GM23338 (cell line): ENCODE results near the gene MESP1. TPM values are rescaled to one million over a fixed set of nuclear protein-coding genes. Genes with fewer than 3 reads are reported as not detected.

Source experiments
- ATAC-seq: fragments of 200-7000 bp; cut with Tn5 transposase; 3 replicates; pipeline ENCODE4 v1.9.1; 2020
- DNase-seq: peaks from one replicate; pipeline ENCODE4 v3.0.0-alpha.2; 2015; ENCODE audit warnings: low spot score
- H2AFZ ChIP-seq: fragments of 200-600 bp; sonication (generic); 2 replicates; pipeline ENCODE4 v1.8.0; 2016; ENCODE audit warnings: antibody characterized with exemption, mild to moderate bottlenecking, moderate library complexity
- H3F3A ChIP-seq: fragments of 200-600 bp; sonication (generic); replicated peaks from 2 replicates; pipeline ENCODE4 v1.8.0; 2017; ENCODE audit warnings: antibody characterized with exemption, mixed run types, low read depth
- H3K27ac ChIP-seq: fragments of 200-600 bp; sonication (generic); 2 replicates; pipeline ENCODE4 v1.6.1; 2016; ENCODE audit warnings: low read depth
- H3K27me3 ChIP-seq: fragments of 200-600 bp; sonication (generic); 2 replicates; pipeline ENCODE4 v1.8.0; 2016; ENCODE audit warnings: mild to moderate bottlenecking, mixed run types, moderate library complexity; ENCODE audit not compliant: insufficient read depth
- H3K36me3 ChIP-seq: fragments of 200-600 bp; sonication (generic); 2 replicates; pipeline ENCODE4 v1.8.0; 2016; ENCODE audit warnings: mild to moderate bottlenecking; ENCODE audit not compliant: insufficient read depth
- H3K4me1 ChIP-seq: fragments of 200-600 bp; sonication (generic); 2 replicates; pipeline ENCODE4 v1.8.0; 2016; ENCODE audit warnings: mild to moderate bottlenecking, moderate library complexity; ENCODE audit not compliant: insufficient read depth
- H3K4me2 ChIP-seq: fragments of 200-600 bp; sonication (generic); 2 replicates; pipeline ENCODE4 v1.7.1; 2017; ENCODE audit warnings: mixed run types
- H3K4me3 ChIP-seq: fragments of 200-600 bp; sonication (generic); 2 replicates; pipeline ENCODE4 v1.6.1; 2016; ENCODE audit warnings: mixed run types
- H3K79me2 ChIP-seq: fragments of 200-600 bp; sonication (generic); replicated peaks from 2 replicates; pipeline ENCODE4 v1.8.0; 2017; ENCODE audit warnings: mild to moderate bottlenecking; ENCODE audit not compliant: insufficient read depth
- H3K9me2 ChIP-seq: fragments of 200-600 bp; sonication (generic); 2 replicates; pipeline ENCODE4 v1.8.0; 2017; ENCODE audit not compliant: insufficient read depth
- H4K20me1 ChIP-seq: fragments of 200-600 bp; sonication (generic); replicated peaks from 2 replicates; pipeline ENCODE4 v1.8.0; 2017; ENCODE audit warnings: mild to moderate bottlenecking; ENCODE audit not compliant: insufficient read depth
- H3K27ac Mint-ChIP-seq: 2 replicates; pipeline ENCODE4 v1.8.0; 2020; ENCODE audit warnings: inconsistent platforms, mild to moderate bottlenecking, moderate library complexity, mixed read lengths
- H3K27me3 Mint-ChIP-seq: 3 replicates; pipeline ENCODE4 v1.8.0; 2022; ENCODE audit warnings: low read depth, mild to moderate bottlenecking, moderate library complexity, mixed read lengths, inconsistent platforms; ENCODE audit not compliant: insufficient read depth, poor library complexity
- H3K36me3 Mint-ChIP-seq: 3 replicates; pipeline ENCODE4 v1.8.0; 2021; ENCODE audit warnings: low read depth, mild to moderate bottlenecking, inconsistent platforms, moderate library complexity, mixed read lengths
- H3K4me1 Mint-ChIP-seq: 3 replicates; pipeline ENCODE4 v1.8.0; 2020; ENCODE audit warnings: mild to moderate bottlenecking, inconsistent platforms, mixed read lengths
- H3K4me3 Mint-ChIP-seq: 3 replicates; pipeline ENCODE4 v1.8.0; 2021; ENCODE audit warnings: moderate library complexity, mild to moderate bottlenecking, inconsistent platforms, mixed read lengths
- H3K9me3 Mint-ChIP-seq: 3 replicates; pipeline ENCODE4 v1.8.0; 2020; ENCODE audit warnings: moderate library complexity, mild to moderate bottlenecking, inconsistent platforms, mixed read lengths
- CREB1 ChIP-seq: fragments of 250-450 bp; sonication (Bioruptor Pico); IDR thresholded peaks from 2 replicates; pipeline ENCODE4 v1.5.0; 2020; ENCODE audit warnings: low read depth, mild to moderate bottlenecking, moderate library complexity
- EZH2 ChIP-seq: fragments of 200-600 bp; sonication (generic); IDR thresholded peaks from one replicate; pipeline ENCODE4 v1.8.0; 2017; ENCODE audit warnings: antibody characterized with exemption, mild to moderate bottlenecking, low read depth; ENCODE audit not compliant: unreplicated experiment
- EZH2phosphoT487 ChIP-seq: fragments of 200-600 bp; sonication (generic); IDR thresholded peaks from one replicate; pipeline ENCODE4 v1.8.1; 2018; ENCODE audit warnings: antibody characterized with exemption; ENCODE audit not compliant: unreplicated experiment
- JUNB ChIP-seq: IDR thresholded peaks from one replicate; pipeline ENCODE4 v1.6.1; 2016; ENCODE audit warnings: antibody characterized with exemption; ENCODE audit not compliant: unreplicated experiment
- NANOG ChIP-seq: IDR thresholded peaks from 2 replicates; pipeline ENCODE4 v1.6.1; 2016; ENCODE audit warnings: antibody characterized with exemption, borderline replicate concordance
- POLR2AphosphoS5 ChIP-seq: IDR thresholded peaks from 2 replicates; pipeline ENCODE4 v1.6.1; 2016; ENCODE audit warnings: antibody characterized with exemption, low read depth
- STAT1 ChIP-seq: IDR thresholded peaks from one replicate; pipeline ENCODE4 v1.6.1; 2016; ENCODE audit warnings: antibody characterized with exemption; ENCODE audit not compliant: unreplicated experiment
- ZNF114 ChIP-seq: fragments of 250-450 bp; sonication (Bioruptor Pico); IDR thresholded peaks from 2 replicates; pipeline ENCODE4 v1.5.0; 2020; ENCODE audit warnings: mild to moderate bottlenecking, moderate library complexity
- ZNF331 ChIP-seq: fragments of 250-450 bp; sonication (Bioruptor Pico); IDR thresholded peaks from 2 replicates; pipeline ENCODE4 v1.5.0; 2020; ENCODE audit warnings: low read depth, mild to moderate bottlenecking, moderate library complexity
- polyA plus RNA-seq: library from polyadenylated mRNA; unstranded; fragments of >200 nt; fragmentation: Nextera tagmentation; extraction: Ambion mirVana; gene quantifications from 2 replicates; pipeline ENCODE4 v1.2.1, GENCODE V29; 2016
- total RNA-seq: library from RNA; depleted of rRNA; stranded (reverse); fragments of >200 nt; shearing (Covaris generic); gene quantifications from 2 replicates; pipeline ENCODE4 v1.2.3, GENCODE V29; 2014
- TF ChIP-seq, protein P1 (sequence below): IDR thresholded peaks from 2 replicates; pipeline ENCODE4 v1.6.1; 2016; ENCODE audit warnings: antibody characterized with exemption
- TF ChIP-seq, protein P2 (sequence below), 2 experiments: fragments of 200-600 bp in 1 of 2; sonication (generic) in 1 of 2; conservative IDR thresholded peaks; 2 replicates each; pipeline versions ENCODE4 v1.5.1 to v1.6.1; 2016 to 2017; ENCODE audit warnings: antibody characterized with exemption in 2 of 2, low read depth in 2 of 2, mild to moderate bottlenecking in 2 of 2, moderate library complexity in 1 of 2
- TF ChIP-seq, protein P3 (sequence below): fragments of 250-450 bp; sonication (Bioruptor Pico); IDR thresholded peaks from 2 replicates; pipeline ENCODE4 v1.5.0; 2020; ENCODE audit warnings: mild to moderate bottlenecking, moderate library complexity

MESP1 gene
- total and polyA plus RNA-seq, 2 experiments from 2014 or later, result 0.21 to 0.91 TPM

DNA sequence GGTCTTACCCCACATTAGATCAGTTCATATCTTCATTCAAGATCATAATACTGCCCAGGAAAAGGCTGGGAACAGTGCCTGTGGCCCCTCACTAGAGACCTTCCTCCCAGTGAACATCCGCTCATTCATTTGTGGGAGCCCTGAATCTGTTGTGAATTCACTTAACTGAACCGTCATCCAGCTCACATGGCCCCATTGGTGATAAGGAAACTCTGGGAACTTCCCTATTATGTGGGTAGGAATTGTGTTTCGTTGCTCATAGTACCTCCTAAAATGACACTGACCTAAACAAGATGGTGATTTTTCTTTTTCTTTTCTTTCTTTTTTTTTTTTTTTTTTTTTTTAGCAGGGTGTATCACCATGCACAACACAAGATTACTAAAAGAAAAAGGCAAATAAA lies 18.3 kb upstream of the MESP1 start (continued):
- TF ChIP-seq, protein P1, sequence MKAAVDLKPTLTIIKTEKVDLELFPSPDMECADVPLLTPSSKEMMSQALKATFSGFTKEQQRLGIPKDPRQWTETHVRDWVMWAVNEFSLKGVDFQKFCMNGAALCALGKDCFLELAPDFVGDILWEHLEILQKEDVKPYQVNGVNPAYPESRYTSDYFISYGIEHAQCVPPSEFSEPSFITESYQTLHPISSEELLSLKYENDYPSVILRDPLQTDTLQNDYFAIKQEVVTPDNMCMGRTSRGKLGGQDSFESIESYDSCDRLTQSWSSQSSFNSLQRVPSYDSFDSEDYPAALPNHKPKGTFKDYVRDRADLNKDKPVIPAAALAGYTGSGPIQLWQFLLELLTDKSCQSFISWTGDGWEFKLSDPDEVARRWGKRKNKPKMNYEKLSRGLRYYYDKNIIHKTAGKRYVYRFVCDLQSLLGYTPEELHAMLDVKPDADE, result no peak
- TF ChIP-seq STAT1, result no peak
- TF ChIP-seq POLR2AphosphoS5, result no peak

DNA sequence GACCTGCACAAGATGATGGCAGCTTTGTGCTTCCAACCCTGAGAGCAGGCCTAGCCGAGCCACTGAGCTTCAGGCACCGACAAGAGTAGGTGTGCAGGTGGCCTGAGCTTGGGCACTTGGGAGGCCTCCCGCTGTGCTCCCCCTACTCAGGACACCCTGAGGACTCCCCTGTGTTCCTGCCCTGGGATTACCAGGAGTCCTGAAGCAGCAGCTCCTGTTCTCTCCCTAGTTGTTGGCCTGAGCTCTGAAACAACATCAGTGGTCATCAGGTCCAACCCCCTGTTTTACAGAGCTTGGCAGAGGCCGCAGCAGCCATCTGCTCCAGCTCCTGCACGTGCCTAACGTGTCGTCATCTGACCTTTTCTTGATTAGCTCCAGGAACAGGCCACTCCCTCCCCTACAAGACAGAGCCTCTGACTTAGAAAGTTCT lies 17.0 kb upstream of the MESP1 start:
- H3K36me3 ChIP-seq, result no peaks in the 10 kb centered on the region
- H3K27ac ChIP-seq, result no peak overlapping the region
- H3K79me2 ChIP-seq, result no peaks in the 10 kb centered on the region
- H3K4me1 Mint-ChIP-seq, result no peaks in the 10 kb centered on the region; the same call in 2 of the 3 replicates
- H3K9me2 ChIP-seq, result no peaks in the 10 kb centered on the region
- no peak overlapping the region for H2AFZ ChIP-seq
- H3K4me1 ChIP-seq, result no peaks in the 10 kb centered on the region
- no peak overlapping the region for H3K4me3 ChIP-seq
- no peaks in the 10 kb centered on the region for H4K20me1 ChIP-seq
- no peaks in the 10 kb centered on the region for H3F3A ChIP-seq
- DNase-seq, result no peak
- H3K9me3 Mint-ChIP-seq, result no peaks in the 10 kb centered on the region
- H3K36me3 Mint-ChIP-seq, result no peaks in the 10 kb centered on the region
- H3K4me2 ChIP-seq, result no peak overlapping the region
- peaks cover 2% of the 10 kb centered on the region for H3K27me3 Mint-ChIP-seq
- no peak overlapping the region for H3K27ac Mint-ChIP-seq
- no peak for ATAC-seq
- H3K4me3 Mint-ChIP-seq, result no peak overlapping the region
- no peaks in the 10 kb centered on the region for H3K27me3 ChIP-seq
- TF ChIP-seq EZH2 (no peak), EZH2phosphoT487 (no peak), JUNB (no peak), ZNF114 (no peak), POLR2AphosphoS5 (no peak), ZNF331 (CRISPR knock-in tag) (no peak), NANOG (no peak), CREB1 (no peak), STAT1 (no peak)
- TF ChIP-seq, protein P1, result no peak
- TF ChIP-seq, protein P2, sequence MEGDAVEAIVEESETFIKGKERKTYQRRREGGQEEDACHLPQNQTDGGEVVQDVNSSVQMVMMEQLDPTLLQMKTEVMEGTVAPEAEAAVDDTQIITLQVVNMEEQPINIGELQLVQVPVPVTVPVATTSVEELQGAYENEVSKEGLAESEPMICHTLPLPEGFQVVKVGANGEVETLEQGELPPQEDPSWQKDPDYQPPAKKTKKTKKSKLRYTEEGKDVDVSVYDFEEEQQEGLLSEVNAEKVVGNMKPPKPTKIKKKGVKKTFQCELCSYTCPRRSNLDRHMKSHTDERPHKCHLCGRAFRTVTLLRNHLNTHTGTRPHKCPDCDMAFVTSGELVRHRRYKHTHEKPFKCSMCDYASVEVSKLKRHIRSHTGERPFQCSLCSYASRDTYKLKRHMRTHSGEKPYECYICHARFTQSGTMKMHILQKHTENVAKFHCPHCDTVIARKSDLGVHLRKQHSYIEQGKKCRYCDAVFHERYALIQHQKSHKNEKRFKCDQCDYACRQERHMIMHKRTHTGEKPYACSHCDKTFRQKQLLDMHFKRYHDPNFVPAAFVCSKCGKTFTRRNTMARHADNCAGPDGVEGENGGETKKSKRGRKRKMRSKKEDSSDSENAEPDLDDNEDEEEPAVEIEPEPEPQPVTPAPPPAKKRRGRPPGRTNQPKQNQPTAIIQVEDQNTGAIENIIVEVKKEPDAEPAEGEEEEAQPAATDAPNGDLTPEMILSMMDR (conservative IDR thresholded peaks at IDR 0.05; ENCODE audit: low read depth in 2 of 2), result no peak
- TF ChIP-seq, protein P3, sequence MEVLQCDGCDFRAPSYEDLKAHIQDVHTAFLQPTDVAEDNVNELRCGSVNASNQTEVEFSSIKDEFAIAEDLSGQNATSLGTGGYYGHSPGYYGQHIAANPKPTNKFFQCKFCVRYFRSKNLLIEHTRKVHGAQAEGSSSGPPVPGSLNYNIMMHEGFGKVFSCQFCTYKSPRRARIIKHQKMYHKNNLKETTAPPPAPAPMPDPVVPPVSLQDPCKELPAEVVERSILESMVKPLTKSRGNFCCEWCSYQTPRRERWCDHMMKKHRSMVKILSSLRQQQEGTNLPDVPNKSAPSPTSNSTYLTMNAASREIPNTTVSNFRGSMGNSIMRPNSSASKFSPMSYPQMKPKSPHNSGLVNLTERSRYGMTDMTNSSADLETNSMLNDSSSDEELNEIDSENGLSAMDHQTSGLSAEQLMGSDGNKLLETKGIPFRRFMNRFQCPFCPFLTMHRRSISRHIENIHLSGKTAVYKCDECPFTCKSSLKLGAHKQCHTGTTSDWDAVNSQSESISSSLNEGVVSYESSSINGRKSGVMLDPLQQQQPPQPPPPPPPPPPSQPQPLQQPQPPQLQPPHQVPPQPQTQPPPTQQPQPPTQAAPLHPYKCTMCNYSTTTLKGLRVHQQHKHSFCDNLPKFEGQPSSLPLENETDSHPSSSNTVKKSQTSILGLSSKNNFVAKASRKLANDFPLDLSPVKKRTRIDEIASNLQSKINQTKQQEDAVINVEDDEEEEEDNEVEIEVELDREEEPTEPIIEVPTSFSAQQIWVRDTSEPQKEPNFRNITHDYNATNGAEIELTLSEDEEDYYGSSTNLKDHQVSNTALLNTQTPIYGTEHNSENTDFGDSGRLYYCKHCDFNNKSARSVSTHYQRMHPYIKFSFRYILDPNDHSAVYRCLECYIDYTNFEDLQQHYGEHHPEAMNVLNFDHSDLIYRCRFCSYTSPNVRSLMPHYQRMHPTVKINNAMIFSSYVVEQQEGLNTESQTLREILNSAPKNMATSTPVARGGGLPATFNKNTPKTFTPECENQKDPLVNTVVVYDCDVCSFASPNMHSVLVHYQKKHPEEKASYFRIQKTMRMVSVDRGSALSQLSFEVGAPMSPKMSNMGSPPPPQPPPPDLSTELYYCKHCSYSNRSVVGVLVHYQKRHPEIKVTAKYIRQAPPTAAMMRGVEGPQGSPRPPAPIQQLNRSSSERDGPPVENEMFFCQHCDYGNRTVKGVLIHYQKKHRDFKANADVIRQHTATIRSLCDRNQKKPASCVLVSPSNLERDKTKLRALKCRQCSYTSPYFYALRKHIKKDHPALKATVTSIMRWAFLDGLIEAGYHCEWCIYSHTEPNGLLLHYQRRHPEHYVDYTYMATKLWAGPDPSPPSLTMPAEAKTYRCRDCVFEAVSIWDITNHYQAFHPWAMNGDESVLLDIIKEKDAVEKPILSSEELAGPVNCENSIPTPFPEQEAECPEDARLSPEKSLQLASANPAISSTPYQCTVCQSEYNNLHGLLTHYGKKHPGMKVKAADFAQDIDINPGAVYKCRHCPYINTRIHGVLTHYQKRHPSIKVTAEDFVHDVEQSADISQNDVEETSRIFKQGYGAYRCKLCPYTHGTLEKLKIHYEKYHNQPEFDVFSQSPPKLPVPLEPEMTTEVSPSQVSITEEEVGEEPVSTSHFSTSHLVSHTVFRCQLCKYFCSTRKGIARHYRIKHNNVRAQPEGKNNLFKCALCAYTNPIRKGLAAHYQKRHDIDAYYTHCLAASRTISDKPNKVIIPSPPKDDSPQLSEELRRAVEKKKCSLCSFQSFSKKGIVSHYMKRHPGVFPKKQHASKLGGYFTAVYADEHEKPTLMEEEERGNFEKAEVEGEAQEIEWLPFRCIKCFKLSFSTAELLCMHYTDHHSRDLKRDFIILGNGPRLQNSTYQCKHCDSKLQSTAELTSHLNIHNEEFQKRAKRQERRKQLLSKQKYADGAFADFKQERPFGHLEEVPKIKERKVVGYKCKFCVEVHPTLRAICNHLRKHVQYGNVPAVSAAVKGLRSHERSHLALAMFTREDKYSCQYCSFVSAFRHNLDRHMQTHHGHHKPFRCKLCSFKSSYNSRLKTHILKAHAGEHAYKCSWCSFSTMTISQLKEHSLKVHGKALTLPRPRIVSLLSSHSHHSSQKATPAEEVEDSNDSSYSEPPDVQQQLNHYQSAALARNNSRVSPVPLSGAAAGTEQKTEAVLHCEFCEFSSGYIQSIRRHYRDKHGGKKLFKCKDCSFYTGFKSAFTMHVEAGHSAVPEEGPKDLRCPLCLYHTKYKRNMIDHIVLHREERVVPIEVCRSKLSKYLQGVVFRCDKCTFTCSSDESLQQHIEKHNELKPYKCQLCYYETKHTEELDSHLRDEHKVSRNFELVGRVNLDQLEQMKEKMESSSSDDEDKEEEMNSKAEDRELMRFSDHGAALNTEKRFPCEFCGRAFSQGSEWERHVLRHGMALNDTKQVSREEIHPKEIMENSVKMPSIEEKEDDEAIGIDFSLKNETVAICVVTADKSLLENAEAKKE (CRISPR knock-in tag), result no peak
